Hepatocyte (in vitro differentiated cells): ENCODE results near the gene YJEFN3.

Experiments
- CTCF ChIP-seq: fragments of 200-600 bp; sonication (generic); IDR thresholded peaks from 2 replicates; pipeline ENCODE4 v1.5.1; 2016; ENCODE audit warnings: antibody characterized with exemption, mild to moderate bottlenecking; ENCODE audit not compliant: poor library complexity
- EZH2 ChIP-seq: fragments of 200-600 bp; sonication (generic); IDR thresholded peaks from 2 replicates; pipeline ENCODE4 v1.6.1; 2016; ENCODE audit warnings: antibody characterized with exemption, mild to moderate bottlenecking, borderline replicate concordance

- TF ChIP-seq CTCF: no peak
- TF ChIP-seq EZH2: no peak
Observed at GRCh38 chr19:19485998-19486290, 42.8 kb upstream of the YJEFN3 start.
